ENCODE data around the gene WRAP53.

- TF ChIP-seq EZH2 (IDR thresholded peaks at IDR 0.05; ENCODE audit: borderline replicate concordance, low read length) = no peak
- no peak for TF ChIP-seq CTCF (conservative IDR thresholded peaks at IDR 0.05 in 1 of 2, IDR thresholded peaks at IDR 0.05 in 1 of 2; ENCODE audit: extremely low read depth in 1 of 2, insufficient read depth in 1 of 2, low read depth in 1 of 2, low read length in 2 of 2)
These were observed 35.6 kb upstream of the WRAP53 start for GRCh38 chr17:7652388-7653356.

Data from mammary epithelial cell (primary cell).